Measurements from ENCODE around the gene ABLIM2. TPM values are rescaled to one million over a fixed set of nuclear protein-coding genes. Genes with fewer than 3 reads are reported as not detected.

The ABLIM2 gene
- total and polyA plus RNA-seq, 2 donors (not counting 1 experiment from before 2014, with no cell fraction given) = 3.3 to 79.0 TPM

DNA sequence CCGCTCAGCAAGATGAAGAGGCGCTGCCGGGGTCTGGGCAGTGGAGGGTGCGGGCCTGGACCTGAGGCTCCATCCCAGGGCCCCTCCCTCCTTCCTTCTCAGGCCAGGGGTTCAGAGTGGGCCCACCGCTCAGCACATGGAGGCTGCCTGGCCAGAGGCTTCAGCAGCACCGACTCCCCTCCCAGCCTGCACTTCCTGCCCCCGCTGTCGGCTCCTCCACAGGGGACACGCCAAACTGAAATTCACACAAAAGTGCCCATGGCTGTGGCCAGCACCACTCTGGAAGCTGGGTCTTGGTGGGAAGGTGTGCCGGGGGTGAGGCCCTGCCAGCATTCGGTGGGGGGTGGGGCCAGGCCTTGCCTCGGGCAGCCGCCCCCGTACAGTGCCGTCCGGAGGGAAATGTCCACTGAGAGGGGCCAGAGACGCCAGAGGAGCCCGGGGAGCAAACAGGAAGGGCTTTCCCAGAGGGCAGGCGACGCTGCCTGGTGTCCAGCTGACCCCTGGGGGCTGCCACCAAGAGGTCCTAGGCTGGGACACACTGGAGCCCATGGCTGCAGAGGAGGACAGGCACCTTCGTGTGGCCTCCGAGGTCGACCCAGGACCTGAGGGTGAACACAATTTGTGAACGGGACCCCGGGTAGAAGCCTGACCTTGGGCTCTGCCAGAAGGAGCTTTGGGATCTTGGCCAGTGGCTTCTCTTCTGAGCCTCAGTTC lies 134.4 kb downstream of the ABLIM2 start:
- CTCF ChIA-PET = no interaction called here
- Histone ChIP-seq H3K4me3 (ENCODE audit: control extremely low read depth in 1 of 5, extremely low read depth in 1 of 5, insufficient read depth in 1 of 5, low read depth in 2 of 5, low read length in 4 of 5) (no peak overlapping the region), H2AFZ (ENCODE audit: insufficient read depth, low read depth, low read length, poor library complexity, severe bottlenecking) (no peak overlapping the region), H3K4me2 (replicated peaks; ENCODE audit: low read depth, low read length, poor library complexity, severe bottlenecking) (no peak overlapping the region), H3K9ac (ENCODE audit: low read length) (no peak overlapping the region), H3K27ac (ENCODE audit: low read length in 2 of 2) (no peak overlapping the region), H3K36me3 (replicated peaks in 1 of 2; ENCODE audit: control extremely low read depth in 1 of 2, control insufficient read depth in 1 of 2, extremely low read depth in 1 of 2, insufficient read depth in 2 of 2, low read length in 1 of 2) (no peaks in the 10 kb centered on the region), H3K9me3 (ENCODE audit: control extremely low read depth in 1 of 3, control insufficient read depth in 2 of 3, insufficient read depth in 1 of 3, low read length in 2 of 3) (no peaks in the 10 kb centered on the region), H3K79me2 (ENCODE audit: control insufficient read depth, insufficient read depth, low read length) (no peaks in the 10 kb centered on the region), H3K4me1 (ENCODE audit: control insufficient read depth in 2 of 2, insufficient read depth in 2 of 2, low read length in 2 of 2) (no peaks in the 10 kb centered on the region), H4K20me1 (ENCODE audit: control insufficient read depth, insufficient read depth, low read length, poor library complexity, severe bottlenecking) (no peaks in the 10 kb centered on the region), H3K27me3 (replicated peaks in 1 of 4; ENCODE audit: control extremely low read depth in 1 of 4, control insufficient read depth in 3 of 4, insufficient read depth in 4 of 4, low read length in 3 of 4) (no peaks in the 10 kb centered on the region)
- H3K27me3 Mint-ChIP-seq = no peaks in the 10 kb centered on the region
- WGBS (ENCODE audit: insufficient coverage) = 64% methylated on average over 25 of the region's 25 CpGs
- POLR2A ChIA-PET = no interaction called here
- TF ChIP-seq EZH2 (IDR thresholded peaks at IDR 0.05; ENCODE audit: borderline replicate concordance, insufficient read depth, low read depth, low read length, poor library complexity, severe bottlenecking) (no peak), CTCF (IDR thresholded peaks at IDR 0.05) (no peak)
- ATAC-seq (ENCODE audit: low read depth) (no peak), DNase-seq (no peak)
- H3K27ac Mint-ChIP-seq = no peak overlapping the region
- no peak overlapping the region for H3K4me3 Mint-ChIP-seq
- no peaks in the 10 kb centered on the region for H3K9me3 Mint-ChIP-seq (ENCODE audit: insufficient read depth)
- intact Hi-C loops (cut with micrococcal nuclease) = no loop called here
- H3K4me1 Mint-ChIP-seq = no peaks in the 10 kb centered on the region

DNA sequence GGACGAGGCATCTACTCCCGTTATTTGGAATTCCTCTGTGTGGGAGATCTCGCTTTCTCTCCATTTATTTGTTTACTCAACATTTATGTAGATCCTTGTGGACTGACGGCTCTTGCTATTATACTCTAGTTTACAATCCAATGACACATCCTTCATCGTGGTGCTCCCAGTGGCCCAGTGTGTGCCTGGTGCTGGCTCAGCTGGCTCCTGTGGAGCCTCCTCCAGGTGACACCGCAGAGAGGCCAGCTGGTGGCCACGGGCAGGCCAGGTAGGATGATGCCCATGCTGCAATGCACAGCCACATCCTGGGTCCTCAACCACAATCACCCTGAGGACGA lies 134.9 kb downstream of the ABLIM2 start:
- Histone ChIP-seq H3K79me2 (ENCODE audit: control insufficient read depth, insufficient read depth, low read length) (no peaks in the 10 kb centered on the region), H2AFZ (ENCODE audit: insufficient read depth, low read depth, low read length, poor library complexity, severe bottlenecking) (no peak overlapping the region), H3K4me2 (replicated peaks; ENCODE audit: low read depth, low read length, poor library complexity, severe bottlenecking) (no peak overlapping the region), H3K36me3 (replicated peaks in 1 of 2; ENCODE audit: control extremely low read depth in 1 of 2, control insufficient read depth in 1 of 2, extremely low read depth in 1 of 2, insufficient read depth in 2 of 2, low read length in 1 of 2) (no peaks in the 10 kb centered on the region), H3K9me3 (ENCODE audit: control extremely low read depth in 1 of 3, control insufficient read depth in 2 of 3, insufficient read depth in 1 of 3, low read length in 2 of 3) (no peaks in the 10 kb centered on the region), H4K20me1 (ENCODE audit: control insufficient read depth, insufficient read depth, low read length, poor library complexity, severe bottlenecking) (no peaks in the 10 kb centered on the region), H3K27ac (ENCODE audit: low read length in 2 of 2) (no peak overlapping the region), H3K4me3 (ENCODE audit: control extremely low read depth in 1 of 5, extremely low read depth in 1 of 5, insufficient read depth in 1 of 5, low read depth in 2 of 5, low read length in 4 of 5) (no peak overlapping the region), H3K27me3 (replicated peaks in 1 of 4; ENCODE audit: control extremely low read depth in 1 of 4, control insufficient read depth in 3 of 4, insufficient read depth in 4 of 4, low read length in 3 of 4) (no peaks in the 10 kb centered on the region), H3K9ac (ENCODE audit: low read length) (no peak overlapping the region), H3K4me1 (ENCODE audit: control insufficient read depth in 2 of 2, insufficient read depth in 2 of 2, low read length in 2 of 2) (no peaks in the 10 kb centered on the region)
- DNase-seq (no peak), ATAC-seq (ENCODE audit: low read depth) (no peak)
- H3K27me3 Mint-ChIP-seq = peaks cover under 1% of the 10 kb centered on the region
- POLR2A ChIA-PET = no interaction called here
- intact Hi-C loops (cut with micrococcal nuclease) = no loop called here
- CTCF ChIA-PET = no interaction called here
- WGBS (ENCODE audit: insufficient coverage) = 88% methylated on average over 5 of the region's 8 CpGs
- TF ChIP-seq EZH2 (IDR thresholded peaks at IDR 0.05; ENCODE audit: borderline replicate concordance, insufficient read depth, low read depth, low read length, poor library complexity, severe bottlenecking) (no peak), CTCF (IDR thresholded peaks at IDR 0.05) (no peak)
- no peaks in the 10 kb centered on the region for H3K4me1 Mint-ChIP-seq
- no peak overlapping the region for H3K4me3 Mint-ChIP-seq
- no peaks in the 10 kb centered on the region for H3K9me3 Mint-ChIP-seq (ENCODE audit: insufficient read depth)
- H3K27ac Mint-ChIP-seq = no peak overlapping the region
